IMR-90 (cell line): Measurements from ENCODE around the gene ZSCAN5C.

Source experiments
- POLR2A ChIP-seq: IDR thresholded peaks from 2 replicates; pipeline ENCODE4 v1.6.1; 2012; ENCODE audit warnings: mild to moderate bottlenecking, low read depth, low read length
- TF ChIP-seq, protein P1 (sequence below): conservative IDR thresholded peaks from 2 replicates; pipeline ENCODE4 v1.5.1; 2012; ENCODE audit warnings: mild to moderate bottlenecking, low read depth, low read length, improper control_type of control experiment

DNA sequence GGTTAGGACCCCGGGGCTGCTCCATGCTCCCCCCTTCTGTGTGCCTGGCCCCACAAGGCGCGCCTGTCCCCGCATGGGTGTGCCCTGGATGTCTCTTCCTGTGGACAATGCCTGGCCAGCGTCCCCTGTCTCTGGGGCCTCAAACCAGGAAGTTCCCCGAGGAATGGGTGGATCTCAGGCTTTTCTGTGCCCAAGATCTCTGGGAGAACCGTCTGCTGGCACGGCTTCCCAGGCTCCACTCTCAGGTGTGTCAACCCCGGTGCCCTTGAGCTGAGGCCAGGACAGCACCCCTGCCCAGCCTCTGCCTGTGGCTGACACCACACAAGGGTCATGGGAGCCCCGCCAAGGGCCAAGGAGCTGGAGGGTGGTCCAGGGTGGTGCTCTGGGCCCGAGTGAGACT, 45.3 kb upstream of the ZSCAN5C start:
- TF ChIP-seq, protein P1, sequence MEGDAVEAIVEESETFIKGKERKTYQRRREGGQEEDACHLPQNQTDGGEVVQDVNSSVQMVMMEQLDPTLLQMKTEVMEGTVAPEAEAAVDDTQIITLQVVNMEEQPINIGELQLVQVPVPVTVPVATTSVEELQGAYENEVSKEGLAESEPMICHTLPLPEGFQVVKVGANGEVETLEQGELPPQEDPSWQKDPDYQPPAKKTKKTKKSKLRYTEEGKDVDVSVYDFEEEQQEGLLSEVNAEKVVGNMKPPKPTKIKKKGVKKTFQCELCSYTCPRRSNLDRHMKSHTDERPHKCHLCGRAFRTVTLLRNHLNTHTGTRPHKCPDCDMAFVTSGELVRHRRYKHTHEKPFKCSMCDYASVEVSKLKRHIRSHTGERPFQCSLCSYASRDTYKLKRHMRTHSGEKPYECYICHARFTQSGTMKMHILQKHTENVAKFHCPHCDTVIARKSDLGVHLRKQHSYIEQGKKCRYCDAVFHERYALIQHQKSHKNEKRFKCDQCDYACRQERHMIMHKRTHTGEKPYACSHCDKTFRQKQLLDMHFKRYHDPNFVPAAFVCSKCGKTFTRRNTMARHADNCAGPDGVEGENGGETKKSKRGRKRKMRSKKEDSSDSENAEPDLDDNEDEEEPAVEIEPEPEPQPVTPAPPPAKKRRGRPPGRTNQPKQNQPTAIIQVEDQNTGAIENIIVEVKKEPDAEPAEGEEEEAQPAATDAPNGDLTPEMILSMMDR, result no peak
- TF ChIP-seq POLR2A, result no peak
